Measurements from ENCODE around the gene CD53. TPM values are rescaled to one million over a fixed set of nuclear protein-coding genes. Genes with fewer than 3 reads are reported as not detected.
"Not testable (repeated sequence)": the region's sequence is repeated elsewhere in the genome, so short reads cannot be mapped to it uniquely, and the experiment has no call there.

CD53 gene
- total RNA-seq (100 to 1,000 TPM; 237 to 513 (median 287) TPM), polyA plus RNA-seq (1,000 to 10,000 TPM in 1 of 2 donors, 100 to 1,000 TPM in 1; 675 to 1,023 TPM), total RNA-seq (204 reads per million, percentile 93 among the genes with 10 or more reads in this experiment)

- Histone ChIP-seq H3K9me3 (ENCODE audit: control insufficient read depth in 2 of 3, low read length in 3 of 3) (no peaks in the 10 kb centered on the region), H3K27ac (ENCODE audit: low read depth, low read length) (peak within 1 kb of the TSS; percentile 91), H3K4me1 (ENCODE audit: control insufficient read depth in 2 of 2, insufficient read depth in 2 of 2, low read length in 2 of 2) (peaks cover 24 to 48% of the 10 kb centered on the region in 2 donors), H3K4me3 (ENCODE audit: low read length) (peak within 1 kb of the TSS; percentile 84), H3K27me3 (ENCODE audit: control insufficient read depth in 2 of 2, insufficient read depth in 2 of 2, low read length in 2 of 2) (no peaks in the 10 kb centered on the region), H3K36me3 (ENCODE audit: control insufficient read depth in 2 of 3, insufficient read depth in 3 of 3, low read length in 3 of 3) (peaks cover 0 to 7% (median 0%) of the 10 kb centered on the region in 3 experiments)
- DNase-seq (peak in 8 of 9 donors; percentile 19 to 82 (median 76)), ATAC-seq (peak; percentile 86)
- CTCF ChIA-PET: interaction anchor here (0.7 to 1.2 kb wide), 7 partner anchors 11 to 253 kb away, joined by 3 to 4 read pairs (median 3); partner anchors contain the start of gene LRIF1
- POLR2A ChIA-PET: interaction anchor here (0.8 to 6.1 kb wide), 16 partner anchors 10 to 327 kb away, joined by 3 to 36 read pairs (median 5); partner anchors contain the start of gene LRIF1
- intact Hi-C loops (cut with micrococcal nuclease): loop anchor here (1.0 to 10.0 kb wide), 14 partner anchors 8 to 882 kb away; partner anchors contain the start of genes DDX20 (in 1 of the 2), DENND2D (in 1 of the 2), KCNA3 (in 1 of the 2) and LAMTOR5 (in 1 of the 2)
- H3K4me1 Mint-ChIP-seq: peaks cover 34 to 72% (median 52%) of the 10 kb centered on the region in 7 donors
- H3K36me3 Mint-ChIP-seq: peaks cover 3 to 37% (median 18%) of the 10 kb centered on the region in 5 donors
- peaks cover 0 to 6% (median 0%) of the 10 kb centered on the region in 11 donors for H3K9me3 Mint-ChIP-seq
- peak within 1 kb of the TSS; percentile 94 to 100 (median 96) for H3K4me3 Mint-ChIP-seq
- H3K27me3 Mint-ChIP-seq: no peaks in the 10 kb centered on the region
- H3K27ac Mint-ChIP-seq: peak within 1 kb of the TSS; percentile 95 to 99 (median 98)
Observed at GRCh38 chr1:110872745-110873720, at the start of gene CD53. TSS of gene CD53 (plus strand) at chr1:110873148. CDS start at chr1:110891409, 18,261 bp downstream.

GRCh38 chr1:110824192-110824591 lies 48.8 kb upstream of the CD53 start:
- CTCF ChIA-PET: no interaction called here
- Histone ChIP-seq H3K27ac (ENCODE audit: low read depth, low read length) (no peak overlapping the region), H3K27me3 (ENCODE audit: control insufficient read depth in 2 of 2, insufficient read depth in 2 of 2, low read length in 2 of 2) (no peaks in the 10 kb centered on the region), H3K9me3 (ENCODE audit: control insufficient read depth in 2 of 3, low read length in 3 of 3) (no peaks in the 10 kb centered on the region), H3K4me3 (ENCODE audit: low read length) (no peak overlapping the region), H3K4me1 (ENCODE audit: control insufficient read depth in 2 of 2, insufficient read depth in 2 of 2, low read length in 2 of 2) (no peaks in the 10 kb centered on the region), H3K36me3 (ENCODE audit: control insufficient read depth in 2 of 3, insufficient read depth in 3 of 3, low read length in 3 of 3) (no peaks in the 10 kb centered on the region)
- POLR2A ChIA-PET: interaction anchor here (0.6 to 1.2 kb wide), 2 partner anchors 49 to 367 kb away, joined by 3 read pairs; partner anchors contain the start of gene CD53
- Mint-ChIP-seq H3K27me3 (peaks cover 0 to 55% (median 3%) of the 10 kb centered on the region in 5 donors), H3K27ac (no peak overlapping the region), H3K4me1 (peaks cover 0 to 26% (median 5%) of the 10 kb centered on the region in 7 donors), H3K4me3 (no peak overlapping the region), H3K9me3 (peaks cover 0 to 13% (median 4%) of the 10 kb centered on the region in 11 donors), H3K36me3 (peaks cover 0 to 7% (median 0%) of the 10 kb centered on the region in 5 donors)
- intact Hi-C loops (cut with micrococcal nuclease): no loop called here
- ATAC-seq (no peak), DNase-seq (no peak)

DNA sequence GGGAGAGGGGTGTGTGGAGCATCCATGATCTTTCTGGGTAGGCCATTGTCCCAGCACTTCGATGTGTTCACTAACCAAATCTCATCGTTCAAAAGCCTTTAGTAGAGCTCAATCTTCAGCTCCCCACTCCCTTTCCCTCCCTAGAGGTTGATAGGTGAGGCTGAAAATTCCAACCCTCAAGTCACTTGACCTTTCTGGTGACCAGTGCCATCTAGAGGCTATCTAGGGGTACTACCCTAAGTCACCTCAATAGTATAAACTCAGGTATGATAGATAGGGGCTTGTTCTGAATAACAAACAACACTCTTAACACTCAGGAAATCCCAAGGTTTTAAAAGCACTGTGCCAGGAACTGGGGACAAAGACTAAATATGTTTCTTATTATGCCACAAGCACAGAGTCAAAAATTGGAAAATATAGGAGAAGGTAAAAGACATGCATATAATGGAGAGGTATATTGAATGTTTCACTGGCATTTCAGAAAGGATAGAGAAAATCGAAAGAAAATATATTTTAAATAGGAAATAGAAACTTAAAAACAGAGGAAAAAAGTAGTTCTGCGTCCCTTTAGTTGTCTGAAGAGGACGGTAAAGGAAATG lies 42.9 kb upstream of the CD53 start:
- Histone ChIP-seq H3K27me3 (ENCODE audit: control insufficient read depth in 2 of 2, insufficient read depth in 2 of 2, low read length in 2 of 2) (no peaks in the 10 kb centered on the region), H3K27ac (ENCODE audit: low read depth, low read length) (no peak overlapping the region), H3K36me3 (ENCODE audit: control insufficient read depth in 2 of 3, insufficient read depth in 3 of 3, low read length in 3 of 3) (no peaks in the 10 kb centered on the region), H3K4me1 (ENCODE audit: control insufficient read depth in 2 of 2, insufficient read depth in 2 of 2, low read length in 2 of 2) (no peaks in the 10 kb centered on the region), H3K9me3 (ENCODE audit: control insufficient read depth in 2 of 3, low read length in 3 of 3) (no peaks in the 10 kb centered on the region), H3K4me3 (ENCODE audit: low read length) (no peak overlapping the region)
- Mint-ChIP-seq H3K9me3 (peaks cover 0 to 8% (median 1%) of the 10 kb centered on the region in 11 donors), H3K27ac (peak overlapping the region in 1 of 9 donors; percentile 14), H3K4me3 (no peak overlapping the region), H3K36me3 (peaks cover 0 to 7% (median 0%) of the 10 kb centered on the region in 5 donors), H3K27me3 (peaks cover 0 to 49% (median 2%) of the 10 kb centered on the region in 5 donors), H3K4me1 (peaks cover 6 to 33% (median 13%) of the 10 kb centered on the region in 7 donors)
- peak; percentile 93 for ATAC-seq
- DNase-seq: peak in 7 of 9 donors; percentile 20 to 61 (median 54)
- ChIA-PET POLR2A (interaction anchor here (1.2 kb wide), 1 partner anchor 10 kb away, joined by 4 read pairs; no protein-coding TSS in a partner anchor), CTCF (interaction anchor here (0.6 to 3.9 kb wide), 11 partner anchors 16 to 369 kb away, joined by 3 to 37 read pairs (median 3); no protein-coding TSS in a partner anchor)
- intact Hi-C loops (cut with micrococcal nuclease): loop anchor here (1.0 to 2.0 kb wide), 7 partner anchors 43 to 211 kb away; partner anchors contain the start of gene LRIF1 (in 1 of the 2)

DNA sequence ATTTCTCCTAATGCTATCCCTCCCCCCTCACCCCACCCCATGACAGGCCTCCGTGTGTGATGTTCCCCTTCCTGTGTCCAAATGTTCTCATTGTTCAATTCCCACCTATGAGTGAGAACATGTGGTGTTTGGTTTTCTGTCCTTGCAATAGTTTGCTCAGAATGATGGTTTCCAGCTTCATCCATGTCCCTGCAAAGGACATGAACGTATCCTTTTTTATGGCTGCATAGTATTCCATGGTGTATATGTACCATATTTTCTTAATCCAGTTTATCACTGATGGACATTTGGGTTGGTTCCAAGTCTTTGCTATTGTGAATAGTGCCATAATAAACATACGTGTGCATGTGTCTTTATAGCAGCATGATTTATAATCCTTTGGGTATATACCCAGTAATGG lies 39.2 kb upstream of the CD53 start:
- H3K9me3 ChIP-seq (ENCODE audit: control insufficient read depth in 2 of 3, low read length in 3 of 3); H3K4me3 Mint-ChIP-seq; H3K4me1 ChIP-seq (ENCODE audit: control insufficient read depth in 2 of 2, insufficient read depth in 2 of 2, low read length in 2 of 2); H3K9me3 Mint-ChIP-seq; H3K27ac Mint-ChIP-seq; DNase-seq; H3K4me3 ChIP-seq (ENCODE audit: low read length); H3K36me3 ChIP-seq (ENCODE audit: control insufficient read depth in 2 of 3, insufficient read depth in 3 of 3, low read length in 3 of 3); ATAC-seq; H3K27ac ChIP-seq (ENCODE audit: low read depth, low read length); H3K36me3 Mint-ChIP-seq; H3K27me3 ChIP-seq (ENCODE audit: control insufficient read depth in 2 of 2, insufficient read depth in 2 of 2, low read length in 2 of 2): not testable (repeated sequence)
- POLR2A ChIA-PET: interaction anchor here (1.0 kb wide), 1 partner anchor 19 kb away, joined by 3 read pairs; no protein-coding TSS in a partner anchor
- CTCF ChIA-PET: interaction anchor here (0.8 to 1.0 kb wide), 2 partner anchors 45 to 52 kb away, joined by 3 read pairs; no protein-coding TSS in a partner anchor
- Mint-ChIP-seq H3K4me1 (peaks cover 8 to 17% (median 9%) of the 10 kb centered on the region in 7 donors), H3K27me3 (peaks cover 0 to 44% (median 0%) of the 10 kb centered on the region in 5 donors)
- intact Hi-C loops (cut with micrococcal nuclease): loop anchor here in 1 of 2 donors (1.0 kb wide), 1 partner anchor 13 kb away; no protein-coding TSS in a partner anchor

GRCh38 chr1:110846861-110847260 lies 26.1 kb upstream of the CD53 start:
- intact Hi-C loops (cut with micrococcal nuclease): loop anchor here in 1 of 2 donors (1.0 kb wide), 1 partner anchor 14 kb away; no protein-coding TSS in a partner anchor
- DNase-seq: no peak
- H3K27ac ChIP-seq (ENCODE audit: low read depth, low read length): no peak overlapping the region
- H3K27ac Mint-ChIP-seq: peak overlapping the region in 1 of 9 donors; percentile 27
- peaks cover 0 to 28% (median 0%) of the 10 kb centered on the region in 5 donors for H3K27me3 Mint-ChIP-seq
- CTCF ChIA-PET: interaction anchor here (1.0 kb wide), 1 partner anchor 32 kb away, joined by 3 read pairs; no protein-coding TSS in a partner anchor
- H3K36me3 Mint-ChIP-seq: no peaks in the 10 kb centered on the region
- peaks cover 0 to 10% (median 0%) of the 10 kb centered on the region in 7 donors for H3K4me1 Mint-ChIP-seq
- no peaks in the 10 kb centered on the region for H3K27me3 ChIP-seq (ENCODE audit: control insufficient read depth in 2 of 2, insufficient read depth in 2 of 2, low read length in 2 of 2)
- no peak overlapping the region for H3K4me3 Mint-ChIP-seq
- no peak for ATAC-seq
- no peaks in the 10 kb centered on the region for H3K36me3 ChIP-seq (ENCODE audit: control insufficient read depth in 2 of 3, insufficient read depth in 3 of 3, low read length in 3 of 3)
- peaks cover 0 to 6% (median 0%) of the 10 kb centered on the region in 11 donors for H3K9me3 Mint-ChIP-seq
- no peaks in the 10 kb centered on the region for H3K4me1 ChIP-seq (ENCODE audit: control insufficient read depth in 2 of 2, insufficient read depth in 2 of 2, low read length in 2 of 2)
- POLR2A ChIA-PET: interaction anchor here (1.0 kb wide), 1 partner anchor 24 kb away, joined by 3 read pairs; no protein-coding TSS in a partner anchor
- H3K9me3 ChIP-seq (ENCODE audit: control insufficient read depth in 2 of 3, low read length in 3 of 3): no peaks in the 10 kb centered on the region
- no peak overlapping the region for H3K4me3 ChIP-seq (ENCODE audit: low read length)
